ENCODE data around the gene IRF6. TPM values are rescaled to one million over a fixed set of nuclear protein-coding genes. Genes with fewer than 3 reads are reported as not detected.

IRF6 gene
- total RNA-seq, 1 donor from 2014 or later: 23.4 TPM

- Mint-ChIP-seq H3K4me1 (ENCODE audit: low read depth) (peaks cover 2% of the 10 kb centered on the region), H3K36me3 (ENCODE audit: insufficient read depth) (no peaks in the 10 kb centered on the region), H3K27me3 (peaks cover 11% of the 10 kb centered on the region), H3K9me3 (ENCODE audit: low read depth) (no peaks in the 10 kb centered on the region), H3K27ac (no peak overlapping the region), H3K4me3 (ENCODE audit: low read depth) (no peak overlapping the region)
- TF ChIP-seq CTCF (IDR thresholded peaks at IDR 0.05; ENCODE audit: unreplicated experiment): no peak
- DNase-seq (ENCODE audit: low spot score, unreplicated experiment): no peak
These were observed 28.4 kb downstream of the IRF6 start for GRCh38 chr1:209777587-209777986.

GRCh38 chr1:209775678-209776077, 30.3 kb downstream of the IRF6 start:
- Mint-ChIP-seq H3K4me1 (ENCODE audit: low read depth) (peaks cover 2% of the 10 kb centered on the region), H3K27ac (no peak overlapping the region), H3K4me3 (ENCODE audit: low read depth) (no peak overlapping the region), H3K27me3 (peaks cover 11% of the 10 kb centered on the region), H3K36me3 (ENCODE audit: insufficient read depth) (no peaks in the 10 kb centered on the region), H3K9me3 (ENCODE audit: low read depth) (no peaks in the 10 kb centered on the region)
- TF ChIP-seq CTCF (IDR thresholded peaks at IDR 0.05; ENCODE audit: unreplicated experiment): no peak
- DNase-seq (ENCODE audit: low spot score, unreplicated experiment): no peak

GRCh38 chr1:209774592-209774991, 31.4 kb downstream of the IRF6 start:
- no peak for TF ChIP-seq CTCF (IDR thresholded peaks at IDR 0.05; ENCODE audit: unreplicated experiment)
- no peaks in the 10 kb centered on the region for H3K9me3 Mint-ChIP-seq (ENCODE audit: low read depth)
- H3K27ac Mint-ChIP-seq: no peak overlapping the region
- peaks cover 11% of the 10 kb centered on the region for H3K27me3 Mint-ChIP-seq
- H3K36me3 Mint-ChIP-seq (ENCODE audit: insufficient read depth): no peaks in the 10 kb centered on the region
- DNase-seq (ENCODE audit: low spot score, unreplicated experiment): no peak
- H3K4me1 Mint-ChIP-seq (ENCODE audit: low read depth): no peaks in the 10 kb centered on the region
- H3K4me3 Mint-ChIP-seq (ENCODE audit: low read depth): no peak overlapping the region

GRCh38 chr1:209772126-209772525, 33.8 kb downstream of the IRF6 start:
- no peak for TF ChIP-seq CTCF (IDR thresholded peaks at IDR 0.05; ENCODE audit: unreplicated experiment)
- Mint-ChIP-seq H3K4me1 (ENCODE audit: low read depth) (no peaks in the 10 kb centered on the region), H3K9me3 (ENCODE audit: low read depth) (no peaks in the 10 kb centered on the region), H3K27me3 (peaks cover 11% of the 10 kb centered on the region), H3K4me3 (ENCODE audit: low read depth) (no peak overlapping the region), H3K36me3 (ENCODE audit: insufficient read depth) (no peaks in the 10 kb centered on the region), H3K27ac (no peak overlapping the region)
- no peak for DNase-seq (ENCODE audit: low spot score, unreplicated experiment)

GRCh38 chr1:209770636-209771415, 35.1 kb downstream of the IRF6 start:
- no peak for DNase-seq (ENCODE audit: low spot score, unreplicated experiment)
- Mint-ChIP-seq H3K9me3 (ENCODE audit: low read depth) (no peaks in the 10 kb centered on the region), H3K4me1 (ENCODE audit: low read depth) (no peaks in the 10 kb centered on the region), H3K27me3 (peaks cover 11% of the 10 kb centered on the region), H3K27ac (no peak overlapping the region), H3K36me3 (ENCODE audit: insufficient read depth) (no peaks in the 10 kb centered on the region), H3K4me3 (ENCODE audit: low read depth) (no peak overlapping the region)
- no peak for TF ChIP-seq CTCF (IDR thresholded peaks at IDR 0.05; ENCODE audit: unreplicated experiment)

Data from progenitor cell of endocrine pancreas (in vitro differentiated cells).